GM19351 (cell line): Measurements from ENCODE around the gene GSTO2.
A peak's percentile ranks its signal among the peaks of the same experiment; 100 is the strongest.

Source experiments
- ATAC-seq: cut with Tn5 transposase; IDR thresholded peaks from one replicate; pipeline ENCODE4 v1.9.1; 2021; ENCODE audit warnings: mild to moderate bottlenecking, moderate library complexity; ENCODE audit not compliant: unreplicated experiment

Gene GSTO2

DNA sequence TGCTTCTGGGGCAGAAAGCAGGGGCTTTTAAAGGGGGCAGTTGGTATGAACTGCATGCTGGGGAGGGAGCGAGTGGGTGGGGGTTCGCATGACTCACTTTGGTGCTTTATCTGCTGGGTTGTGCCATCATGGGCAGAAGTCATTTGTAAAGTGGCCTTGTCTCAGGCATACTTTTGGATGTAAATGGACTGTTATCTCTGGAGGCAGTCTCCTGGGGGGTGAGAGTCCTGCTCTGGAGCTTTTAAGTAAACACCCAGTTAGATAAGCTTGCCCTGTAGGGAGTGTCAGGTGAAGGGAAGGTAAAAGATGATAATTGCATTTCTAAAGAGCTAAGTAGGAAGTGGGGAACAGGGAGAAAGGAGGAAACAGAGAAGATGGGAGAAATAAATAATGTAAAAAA, 15.9 kb upstream of the GSTO2 start:
- ATAC-seq, result no peak

DNA sequence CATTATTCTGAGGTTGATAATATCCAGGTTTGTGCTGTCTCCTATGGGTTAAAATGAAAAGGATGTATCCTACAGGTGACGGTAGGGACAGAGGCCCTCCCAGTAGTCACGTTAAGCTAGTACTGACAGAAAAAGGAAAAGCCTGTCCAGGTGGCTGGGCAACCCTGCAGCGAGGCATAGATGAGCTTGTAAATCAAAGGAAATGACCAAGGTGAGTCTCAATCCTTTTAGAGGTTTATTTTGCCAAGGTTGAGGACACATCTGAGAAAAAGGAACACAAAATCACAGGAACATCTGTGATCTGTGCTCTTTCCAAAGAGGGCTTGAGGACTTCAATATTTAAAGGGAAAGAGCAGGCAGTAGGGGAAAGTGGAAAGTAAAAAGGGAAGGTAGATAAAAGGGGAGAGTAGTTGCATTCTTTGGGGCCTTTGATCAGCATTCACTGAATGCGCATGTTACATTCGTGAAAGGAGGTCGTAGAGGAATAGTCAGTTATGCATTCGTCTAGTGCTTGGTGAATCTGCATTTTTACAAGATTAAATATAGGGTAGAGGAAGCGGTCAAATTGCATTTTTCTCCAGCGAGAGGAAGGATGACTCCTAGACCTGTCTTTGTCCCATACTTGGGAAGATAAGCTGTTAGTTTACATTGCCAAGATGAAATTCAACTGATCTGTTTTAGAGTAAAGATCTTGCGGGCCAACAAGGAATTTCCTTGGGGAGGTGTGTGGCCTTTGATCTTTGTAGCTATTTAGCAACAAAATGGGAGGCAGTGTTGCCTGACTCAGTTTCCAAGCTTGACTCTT, 15.2 kb upstream of the GSTO2 start:
- ATAC-seq, result no peak

DNA sequence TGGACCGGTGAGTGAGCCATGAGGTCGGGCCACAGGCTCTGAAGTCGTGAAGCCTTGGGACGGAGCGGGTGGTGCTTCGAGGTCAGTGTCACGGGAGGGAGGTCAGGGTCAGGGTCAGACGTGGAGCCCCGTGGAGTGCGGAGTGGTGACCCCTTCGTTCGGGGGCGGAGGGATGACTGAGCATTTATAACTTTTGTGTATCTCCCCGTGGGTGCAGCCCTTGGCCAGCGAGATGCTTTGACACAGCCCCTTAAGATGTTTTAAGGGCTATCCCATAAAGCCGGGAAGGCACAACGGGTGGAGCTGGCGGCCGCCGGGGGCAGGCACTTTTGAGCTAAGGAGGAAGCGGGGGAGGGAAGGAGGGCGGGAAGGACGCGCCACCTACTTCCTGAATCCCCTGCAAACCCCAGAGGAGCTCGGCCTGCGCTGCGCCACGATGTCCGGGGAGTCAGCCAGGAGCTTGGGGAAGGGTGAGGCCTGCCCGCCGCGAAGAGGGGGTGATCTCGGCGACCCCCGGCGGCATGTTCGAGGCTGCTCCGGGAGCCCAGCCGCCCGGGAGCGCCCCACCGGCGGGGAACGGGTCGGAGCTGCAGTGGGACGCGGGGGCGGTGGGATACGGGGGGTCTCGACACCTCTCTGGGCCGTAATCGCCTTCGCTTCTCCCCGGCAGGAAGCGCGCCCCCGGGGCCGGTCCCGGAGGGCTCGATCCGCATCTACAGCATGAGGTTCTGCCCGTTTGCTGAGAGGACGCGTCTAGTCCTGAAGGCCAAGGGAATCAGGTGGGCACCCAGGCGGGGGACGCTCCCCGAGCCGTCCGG, 14.3 kb upstream of the GSTO2 start, which contains the start of gene GSTO1:
TSS of gene GSTO1 (plus strand) at position 400 of the 818 bp plus-strand sequence. CDS start at position 437, 37 bp downstream.
- ATAC-seq, result peak; percentile 75

DNA sequence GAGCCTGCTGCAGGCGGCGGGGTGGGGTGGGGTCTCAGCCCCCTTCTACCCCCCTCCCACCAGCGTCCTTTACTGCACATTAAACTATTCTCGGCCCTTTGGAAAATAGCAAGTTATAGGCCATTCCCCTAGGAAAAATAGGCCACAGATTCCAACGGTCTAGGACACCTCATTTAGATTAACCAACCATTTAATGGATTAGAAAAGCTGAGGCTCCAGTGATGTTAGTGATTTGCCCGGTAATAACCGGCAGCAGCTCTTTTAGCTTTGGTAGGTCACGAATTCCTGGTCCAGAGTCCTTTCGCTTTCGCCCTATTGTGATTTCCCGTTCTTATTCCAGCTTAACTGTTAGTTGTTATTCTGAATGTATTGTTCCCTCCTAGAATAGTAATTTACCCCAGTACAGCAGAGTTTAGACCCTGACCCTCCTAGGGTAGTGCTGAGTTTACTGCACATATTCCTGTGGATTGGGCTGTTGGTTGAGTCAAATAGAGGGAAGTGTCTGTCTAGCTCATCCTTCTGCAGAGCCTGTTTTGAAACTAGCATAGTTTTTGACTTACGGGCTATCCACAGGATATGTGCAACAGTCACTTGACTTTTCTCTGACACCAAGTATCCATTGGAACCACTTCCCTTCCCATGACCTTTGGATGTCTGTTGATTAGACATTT, 13.5 kb upstream of the GSTO2 start:
- ATAC-seq, result peak; percentile 40

DNA sequence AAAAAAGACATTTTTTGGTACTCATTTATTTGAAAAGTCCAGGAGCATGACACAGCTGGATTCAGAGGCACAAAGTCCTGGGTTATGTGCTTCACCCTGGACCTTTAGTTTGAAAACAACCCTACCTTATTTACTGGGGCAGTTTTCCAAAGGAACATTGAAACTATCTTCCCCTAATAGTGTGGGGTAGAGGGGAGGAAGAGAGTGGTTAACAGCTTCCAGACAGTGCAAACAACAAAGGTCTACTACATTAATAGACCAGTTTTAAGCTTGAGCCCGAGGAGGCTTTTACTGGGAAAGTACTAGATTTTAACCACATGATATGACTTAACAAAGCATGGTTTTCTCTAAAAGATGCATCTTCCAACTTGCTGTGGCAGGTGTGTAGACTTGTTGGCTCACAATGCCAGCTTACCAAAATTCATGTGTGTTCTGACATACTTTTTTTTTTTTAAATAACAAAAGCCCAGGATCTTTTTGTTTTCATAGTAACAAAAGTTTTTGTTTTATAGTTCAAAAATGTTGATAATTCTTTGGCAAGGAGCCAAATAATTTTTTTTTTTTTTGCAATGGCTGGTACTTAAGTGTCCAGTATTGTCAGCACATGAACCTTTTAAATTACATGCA, 12.5 kb upstream of the GSTO2 start:
- no peak for ATAC-seq

DNA sequence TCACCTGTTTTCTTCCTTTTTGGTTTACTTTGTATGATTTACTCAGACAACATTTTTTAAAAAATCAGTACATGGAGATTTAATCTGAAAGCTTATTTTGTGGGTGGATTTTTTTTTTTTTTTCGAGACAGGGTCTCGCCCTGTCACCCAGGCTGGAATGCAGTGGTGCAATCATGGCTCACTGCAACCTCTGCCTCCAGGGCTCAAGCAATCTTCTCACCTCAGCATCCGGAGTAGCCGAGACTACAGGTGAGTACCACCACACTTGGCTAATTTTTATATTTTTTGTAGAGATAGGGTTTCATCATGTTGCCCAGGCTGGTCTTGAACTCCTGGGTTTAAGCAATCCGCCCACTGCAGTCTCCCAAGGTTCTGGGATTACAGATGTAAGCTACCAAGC, 11.7 kb upstream of the GSTO2 start:
- no peak for ATAC-seq

DNA sequence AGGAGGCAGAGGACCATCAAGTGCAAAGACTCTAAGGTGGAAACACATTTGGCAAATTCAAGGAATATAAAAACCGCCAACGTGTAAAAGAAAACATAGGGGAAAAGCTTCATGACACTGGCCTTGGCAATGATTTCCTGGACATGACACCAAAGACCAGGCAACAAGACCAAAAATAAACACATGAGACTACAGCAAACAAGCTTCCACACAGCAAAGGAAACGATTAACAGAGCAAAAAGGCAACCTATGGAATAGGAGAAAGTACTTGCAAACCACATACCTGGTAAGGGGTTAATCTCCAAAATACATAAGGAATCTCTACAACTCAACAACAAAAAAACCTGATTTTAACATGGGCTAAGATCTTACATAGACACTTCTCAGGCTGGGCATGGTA, 10.8 kb upstream of the GSTO2 start:
- no peak for ATAC-seq

DNA sequence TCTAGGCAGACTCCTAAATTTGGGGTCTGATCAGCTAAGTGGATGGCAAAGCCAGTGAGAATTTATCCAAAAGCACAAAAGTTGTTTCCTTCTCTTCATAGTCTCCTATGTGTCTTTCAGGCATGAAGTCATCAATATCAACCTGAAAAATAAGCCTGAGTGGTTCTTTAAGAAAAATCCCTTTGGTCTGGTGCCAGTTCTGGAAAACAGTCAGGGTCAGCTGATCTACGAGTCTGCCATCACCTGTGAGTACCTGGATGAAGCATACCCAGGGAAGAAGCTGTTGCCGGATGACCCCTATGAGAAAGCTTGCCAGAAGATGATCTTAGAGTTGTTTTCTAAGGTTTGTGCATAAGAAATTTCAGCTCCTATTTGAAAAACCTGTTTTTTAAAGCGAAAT, 9.5 kb upstream of the GSTO2 start:
- ATAC-seq, result no peak

DNA sequence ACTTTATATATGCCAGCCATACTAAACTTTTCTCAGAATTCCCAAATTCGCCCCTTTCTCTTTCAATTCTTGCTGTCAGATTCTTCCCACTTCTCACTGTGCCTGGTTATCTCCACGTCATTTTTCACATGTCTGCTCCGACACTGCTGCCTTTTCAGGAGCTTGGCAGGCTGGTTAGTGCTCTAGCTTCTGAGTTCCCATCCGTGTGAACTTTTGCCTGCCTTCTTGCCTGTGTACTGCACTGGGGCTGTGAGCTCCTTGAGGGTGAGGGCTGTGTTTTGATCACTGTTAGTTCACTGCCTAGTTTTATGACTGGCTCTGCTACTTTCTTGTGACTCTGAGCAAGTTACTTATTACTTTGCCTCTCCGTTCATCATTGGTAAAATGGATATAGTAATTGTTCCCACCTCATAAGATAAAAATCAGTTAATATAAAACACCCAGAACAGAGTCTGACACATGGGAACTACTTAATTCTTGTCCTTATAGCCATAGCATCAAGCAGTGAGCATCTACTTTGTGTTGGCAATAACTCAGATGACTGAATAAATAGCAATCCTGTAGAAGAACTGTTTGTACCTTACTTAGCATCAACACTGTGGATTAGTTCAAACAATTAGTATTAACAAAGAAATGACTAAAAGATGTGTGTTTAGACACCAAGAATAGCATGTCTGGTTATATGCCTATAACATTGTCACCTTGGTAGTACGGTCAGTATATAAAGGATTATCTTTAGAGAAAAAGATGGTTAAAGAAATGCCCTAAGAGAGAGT, 8.8 kb upstream of the GSTO2 start:
- ATAC-seq, result no peak

DNA sequence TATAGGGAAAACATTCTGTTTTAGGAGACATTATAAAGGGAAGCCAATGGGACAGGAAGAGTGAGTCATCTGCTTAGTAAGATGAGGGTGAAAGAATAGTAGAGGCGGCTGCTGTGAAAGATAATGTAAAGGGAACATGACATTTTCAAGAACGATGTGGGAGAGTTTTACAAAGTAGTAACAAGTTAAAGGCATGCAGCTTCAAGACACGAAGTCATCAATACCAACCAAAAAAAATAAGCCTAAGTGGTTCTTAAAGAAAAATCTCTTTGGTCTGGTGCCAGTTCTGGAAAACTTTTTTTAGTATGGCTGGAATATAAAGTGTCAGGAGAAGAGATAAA, 8.2 kb upstream of the GSTO2 start:
- ATAC-seq, result no peak

DNA sequence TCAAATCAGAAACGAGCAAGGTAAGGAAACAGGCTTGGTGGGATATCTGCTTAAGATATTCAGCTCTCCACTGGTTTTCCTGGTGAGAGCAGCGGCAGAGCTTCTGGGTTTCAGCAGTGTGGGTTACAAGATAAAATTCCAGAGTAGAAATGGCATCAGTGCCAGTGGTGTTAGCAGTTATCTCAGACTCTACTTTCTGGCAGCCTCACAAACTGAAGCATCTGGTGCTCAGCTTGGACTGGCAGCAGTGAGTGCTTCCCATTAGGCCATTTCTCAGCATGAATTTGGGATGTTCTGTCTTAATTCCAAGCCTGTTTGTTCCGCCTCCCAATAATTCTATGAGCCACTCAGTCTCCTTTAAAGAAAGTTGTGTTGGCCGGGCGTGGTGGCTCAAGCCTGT, 6.9 kb upstream of the GSTO2 start:
- no peak for ATAC-seq

DNA sequence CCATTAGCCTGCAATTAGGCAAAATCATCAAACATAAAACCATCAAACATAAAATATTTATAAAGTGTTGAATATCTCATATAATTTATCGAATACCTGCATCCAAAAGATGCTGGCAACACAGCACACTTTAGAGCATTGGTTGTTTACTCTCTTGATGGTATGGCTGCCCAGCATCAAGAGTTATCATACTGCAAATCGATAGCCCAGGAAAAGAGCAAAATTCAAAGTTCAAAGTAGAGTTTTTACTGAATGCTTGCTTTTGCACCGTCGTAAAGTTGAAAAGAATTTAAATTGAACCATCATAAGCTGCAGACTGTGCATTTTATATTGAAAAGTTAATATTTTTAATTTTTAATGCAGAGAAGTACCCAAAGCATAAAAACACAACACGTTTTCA, 4.2 kb upstream of the GSTO2 start:
- no peak for ATAC-seq

DNA sequence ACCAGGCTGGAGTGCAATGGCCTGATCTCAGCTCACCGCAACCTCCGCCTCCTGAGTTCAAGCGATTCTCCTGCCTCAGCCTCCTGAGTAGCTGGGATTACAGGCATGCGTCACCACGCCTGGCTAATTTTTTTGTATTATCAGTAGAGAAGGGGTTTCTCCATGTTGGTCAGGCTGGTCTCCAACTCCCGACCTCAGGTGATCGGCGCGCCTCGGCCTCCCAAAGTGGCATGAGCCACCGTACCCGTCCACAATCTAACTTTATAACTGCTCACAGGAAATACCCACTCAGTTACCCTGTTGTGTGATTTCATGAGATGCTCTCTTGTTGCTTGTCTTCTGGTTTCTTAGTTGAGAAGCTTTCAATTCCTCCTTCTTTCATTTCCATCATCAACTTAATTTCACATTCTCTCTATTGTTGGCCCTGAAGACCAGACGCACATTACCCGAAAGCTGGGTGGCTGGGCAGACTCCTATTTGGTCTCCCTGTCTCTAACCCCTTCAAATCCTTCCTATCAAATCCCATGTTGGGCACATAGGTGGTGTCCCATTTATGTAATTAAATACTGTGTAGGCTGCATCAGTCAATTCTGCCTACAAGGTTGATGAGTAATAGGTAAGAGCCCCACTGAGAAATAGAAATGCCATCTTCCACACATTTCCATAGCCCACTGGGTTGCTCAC, 1.1 kb upstream of the GSTO2 start:
- no peak for ATAC-seq

DNA sequence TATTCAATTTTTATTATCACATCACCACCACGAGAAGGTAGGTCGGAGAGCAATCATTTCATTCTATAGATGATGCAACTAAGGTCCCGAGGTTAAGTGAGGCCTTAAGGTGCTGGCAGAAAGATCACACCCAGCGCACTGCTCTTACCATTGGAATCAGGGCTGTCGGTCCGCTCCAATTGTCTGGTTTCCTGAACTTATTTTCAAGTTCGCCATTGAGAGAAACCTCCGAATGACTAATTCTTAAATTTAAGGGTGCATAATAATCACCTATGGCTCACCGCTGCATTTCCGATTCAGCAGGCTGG, 625 bp upstream of the GSTO2 start:
- ATAC-seq, result no peak

DNA sequence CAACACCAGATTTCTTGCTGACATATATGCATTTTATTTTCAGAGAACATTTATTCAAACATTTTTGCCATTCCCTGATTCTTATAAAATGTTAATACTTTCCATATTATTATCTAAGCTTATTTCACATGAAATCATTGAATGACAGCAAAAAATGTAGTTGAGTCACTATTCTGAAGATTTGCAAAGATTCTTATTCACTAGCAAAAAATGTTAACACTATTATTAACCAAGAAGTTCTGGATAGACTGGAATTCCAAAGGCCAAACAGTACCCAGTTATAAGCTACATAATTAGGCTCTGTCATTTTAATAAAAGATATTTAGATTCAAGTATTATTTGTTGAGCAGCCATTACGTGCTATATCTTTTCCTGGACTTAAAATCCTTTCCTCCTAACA, 4.3 kb downstream of the GSTO2 start:
- no peak for ATAC-seq

DNA sequence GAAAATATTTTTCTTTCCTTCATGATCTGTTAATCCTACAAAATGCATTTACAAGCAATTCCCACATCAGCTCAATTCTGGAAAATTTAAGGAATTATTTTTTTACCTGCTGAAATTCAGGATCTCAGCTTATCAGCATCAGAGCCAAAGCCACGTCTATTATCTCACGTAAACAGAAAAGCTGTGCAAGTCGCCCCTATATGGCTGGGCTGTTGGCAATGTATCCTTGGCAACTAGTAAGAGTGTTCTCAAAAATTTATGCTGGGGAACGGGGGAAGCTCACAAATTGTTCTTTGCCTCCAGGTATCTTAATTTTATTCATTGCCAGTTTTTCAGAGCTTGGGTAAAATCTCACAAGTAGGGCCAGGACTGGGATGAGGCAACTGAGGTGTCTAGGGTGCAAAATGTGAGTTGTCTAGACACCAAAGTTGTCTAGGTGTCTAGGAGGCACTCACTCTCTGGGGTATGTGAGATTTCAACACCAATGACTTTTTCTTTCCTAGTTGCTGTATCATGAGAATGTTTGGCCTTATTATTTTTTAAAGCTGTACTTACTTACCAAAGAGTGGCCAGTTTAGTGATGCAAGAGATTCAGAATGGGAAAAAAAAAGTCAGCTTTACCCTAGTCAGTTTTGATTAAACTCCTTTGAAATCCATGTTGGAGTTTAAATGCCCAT, 5.1 kb downstream of the GSTO2 start:
- no peak for ATAC-seq

DNA sequence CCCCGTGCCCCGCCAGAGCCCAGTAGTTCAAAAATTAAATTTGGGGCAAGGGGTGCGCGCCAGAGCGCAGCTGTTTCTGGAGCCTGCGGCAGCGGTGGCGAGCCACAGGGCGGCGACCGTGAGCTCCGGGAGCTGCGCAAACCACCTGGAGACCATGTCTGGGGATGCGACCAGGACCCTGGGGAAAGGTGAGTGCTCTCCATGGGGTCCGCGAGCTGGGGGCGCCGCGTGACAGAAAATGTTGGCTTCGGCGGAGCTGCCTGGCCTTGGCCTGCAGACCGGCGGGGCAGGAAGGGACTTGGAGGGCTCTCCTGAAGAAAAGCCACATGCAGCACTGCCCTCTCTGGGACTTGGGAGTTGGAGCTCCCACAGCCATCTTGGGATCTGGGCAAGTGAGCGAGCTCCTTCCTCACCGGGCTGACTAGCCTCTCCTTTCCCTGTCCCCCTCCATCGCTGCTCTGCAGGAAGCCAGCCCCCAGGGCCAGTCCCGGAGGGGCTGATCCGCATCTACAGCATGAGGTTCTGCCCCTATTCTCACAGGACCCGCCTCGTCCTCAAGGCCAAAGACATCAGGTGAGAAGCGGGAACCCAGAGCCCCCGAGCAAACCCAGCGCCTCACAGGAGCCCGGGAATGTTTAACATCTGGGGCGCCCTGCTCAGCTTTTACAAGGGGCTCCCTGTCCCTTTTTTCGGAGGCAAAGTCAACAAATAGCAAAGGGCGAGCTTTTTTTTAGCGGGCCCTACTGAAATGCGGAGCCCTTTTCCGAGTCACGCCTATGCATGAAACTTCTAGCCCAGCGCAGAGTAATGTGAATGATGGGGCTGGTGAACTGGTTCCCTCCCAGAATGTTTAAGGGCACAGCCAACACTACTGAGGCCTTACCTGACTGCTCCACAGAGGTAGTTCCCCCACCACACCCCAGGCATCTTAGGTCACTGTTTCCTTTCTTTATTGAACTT, 6.1 kb downstream of the GSTO2 start:
- peak; percentile 87 for ATAC-seq

DNA sequence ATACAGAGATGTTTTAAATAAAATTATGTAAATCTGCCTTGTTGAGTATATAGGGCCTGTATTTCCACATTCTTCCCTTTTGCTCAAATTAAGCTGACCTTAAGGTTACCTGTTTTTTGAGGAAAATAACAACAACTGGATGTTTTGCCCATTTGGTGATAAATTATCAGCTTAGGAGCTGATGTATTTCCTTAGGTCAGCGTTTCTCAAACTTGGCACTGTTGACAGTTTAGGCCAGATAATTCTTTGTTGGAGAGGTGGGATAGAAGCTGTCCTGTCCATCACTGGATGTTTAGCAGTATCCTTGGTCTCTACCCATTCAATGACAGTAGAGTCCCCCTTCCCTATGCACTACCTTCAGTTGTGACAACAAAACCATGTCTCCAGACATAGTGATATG, 7.2 kb downstream of the GSTO2 start:
- ATAC-seq, result no peak
